CD14-positive monocyte (primary cell): ENCODE data around the gene MYL10. TPM values are rescaled to one million over a fixed set of nuclear protein-coding genes. Genes with fewer than 3 reads are reported as not detected.

Source experiments
- DNase-seq, 3 donors: peaks; one replicate each; pipeline ENCODE4 v3.0.0-alpha.2; 2011 to 2022
- H2AFZ ChIP-seq: 2 replicates; pipeline ENCODE4 v1.6.0; 2012; ENCODE audit warnings: mild to moderate bottlenecking, low read depth, low read length, inconsistent platforms; ENCODE audit not compliant: insufficient read depth, poor library complexity, severe bottlenecking
- H3K27ac ChIP-seq, 2 donors: 1 replicate in 1 of 2; 2 replicates in 1 of 2; pipeline ENCODE4 v1.5.1; 2012 to 2013; ENCODE audit warnings: low read length in 2 of 2, control low read depth in 1 of 2, inconsistent platforms in 1 of 2, low read depth in 1 of 2, mild to moderate bottlenecking in 1 of 2
- H3K27me3 ChIP-seq, 2 donors: one replicate each; pipeline versions ENCODE4 v1.6.0 to v1.6.1; 2011 to 2013; ENCODE audit warnings: low read length in 2 of 2; ENCODE audit not compliant: control insufficient read depth in 2 of 2, insufficient read depth in 2 of 2
- H3K36me3 ChIP-seq, 2 donors: replicated peaks in 1 of 2; 1 replicate in 1 of 2; 2 replicates in 1 of 2; pipeline versions ENCODE4 v1.5.1 to v1.6.1; 2012 to 2013; ENCODE audit warnings: low read length in 2 of 2, control low read depth in 1 of 2, inconsistent platforms in 1 of 2, mild to moderate bottlenecking in 1 of 2; ENCODE audit not compliant: insufficient read depth in 2 of 2, control insufficient read depth in 1 of 2
- H3K4me1 ChIP-seq, 2 donors: 1 replicate in 1 of 2; 2 replicates in 1 of 2; pipeline versions ENCODE4 v1.5.1 to v1.6.1; 2012 to 2013; ENCODE audit warnings: low read length in 2 of 2, control low read depth in 1 of 2, inconsistent platforms in 1 of 2, mild to moderate bottlenecking in 1 of 2, moderate library complexity in 1 of 2; ENCODE audit not compliant: insufficient read depth in 2 of 2, control insufficient read depth in 1 of 2
- H3K4me2 ChIP-seq: replicated peaks from 2 replicates; pipeline ENCODE3; 2012; ENCODE audit warnings: low read length, moderate library complexity, mild to moderate bottlenecking; ENCODE audit not compliant: poor library complexity, severe bottlenecking; ENCODE audit errors: extremely low read depth
- H3K4me3 ChIP-seq, 3 experiments: fragments of 200-600 bp in 1 of 3; sonication (generic) in 1 of 3; replicated peaks in 1 of 3; 1 replicate in 2 of 3; 2 replicates in 1 of 3; pipeline ENCODE4 v1.5.1; 2011 to 2013; ENCODE audit warnings: low read length in 3 of 3, mild to moderate bottlenecking in 3 of 3, control low read depth in 2 of 3, low read depth in 2 of 3, inconsistent platforms in 1 of 3, moderate library complexity in 1 of 3
- H3K79me2 ChIP-seq: 2 replicates; pipeline ENCODE4 v1.6.0; 2012; ENCODE audit warnings: mild to moderate bottlenecking, control low read depth, inconsistent platforms, low read length, moderate library complexity; ENCODE audit not compliant: insufficient read depth
- H3K9ac ChIP-seq: 2 replicates; pipeline ENCODE4 v1.6.0; 2017; ENCODE audit warnings: low read length, mild to moderate bottlenecking; ENCODE audit not compliant: insufficient read depth, poor library complexity, severe bottlenecking
- H3K9me3 ChIP-seq, 2 donors: replicated peaks in 1 of 2; 1 replicate in 1 of 2; 2 replicates in 1 of 2; pipeline versions ENCODE4 v1.5.1 to v1.6.1; 2012 to 2013; ENCODE audit warnings: low read length in 2 of 2, control low read depth in 1 of 2; ENCODE audit not compliant: control insufficient read depth in 1 of 2, insufficient read depth in 1 of 2
- H4K20me1 ChIP-seq: 2 replicates; pipeline ENCODE4 v1.6.0; 2012; ENCODE audit warnings: mild to moderate bottlenecking, low read length, control low read depth, moderate library complexity; ENCODE audit not compliant: insufficient read depth
- H3K27ac Mint-ChIP-seq, 7 donors: one replicate each; pipeline ENCODE4 v1.8.0; 2020; ENCODE audit warnings: mild to moderate bottlenecking in 7 of 7, mixed read lengths in 7 of 7, moderate library complexity in 6 of 7, inconsistent platforms in 2 of 7
- H3K27me3 Mint-ChIP-seq, 3 donors: one replicate each; pipeline ENCODE4 v1.8.0; 2021 to 2022; ENCODE audit warnings: low read depth in 3 of 3, mild to moderate bottlenecking in 3 of 3, mixed read lengths in 3 of 3, moderate library complexity in 3 of 3, inconsistent platforms in 1 of 3
- H3K36me3 Mint-ChIP-seq, 2 donors: one replicate each; pipeline ENCODE4 v1.8.0; 2020; ENCODE audit warnings: mixed read lengths in 2 of 2, inconsistent platforms in 1 of 2, mild to moderate bottlenecking in 1 of 2
- H3K4me1 Mint-ChIP-seq: one replicate; pipeline ENCODE4 v1.8.0; 2020; ENCODE audit warnings: mild to moderate bottlenecking, mixed read lengths
- H3K4me3 Mint-ChIP-seq, 2 donors: one replicate each; pipeline ENCODE4 v1.8.0; 2020; ENCODE audit warnings: mild to moderate bottlenecking in 2 of 2, mixed read lengths in 2 of 2, moderate library complexity in 1 of 2
- H3K9me3 Mint-ChIP-seq, 7 donors: one replicate each; pipeline ENCODE4 v1.8.0; 2020 to 2022; ENCODE audit warnings: mixed read lengths in 7 of 7, mild to moderate bottlenecking in 6 of 7, moderate library complexity in 6 of 7, inconsistent platforms in 2 of 7
- CTCF ChIP-seq: fragments of 200-600 bp; IDR thresholded peaks from one replicate; pipeline ENCODE4 v1.8.0; 2022; ENCODE audit warnings: antibody characterized with exemption, mild to moderate bottlenecking
- WGBS: methylation state at CpG from one replicate; pipeline ENCODE4 v1.1.5; 2013; ENCODE audit warnings: missing lambda C conversion rate; ENCODE audit not compliant: insufficient coverage; 5-methylcytosine and 5-hydroxymethylcytosine counted together
- intact Hi-C, 2 donors: fragments of 100-400 bp; cut with micrococcal nuclease; formaldehyde crosslinking; loops; one replicate each; pipeline versions ENCODE4 v1.15.0 to v1.15.1; 2023
- polyA plus RNA-seq, 3 donors: library from polyadenylated mRNA; depleted of rRNA in 1 of 3; unstranded in 2 of 3; stranded (reverse) in 1 of 3; fragments of 300-500 nt in 2 of 3; fragments of >200 nt in 1 of 3; fragmentation: Illumina TruSeq in 2 of 3; gene quantifications; 1 replicate in 2 of 3; 2 replicates in 1 of 3; pipeline ENCODE4 v1.2.3, GENCODE V29; 2012 to 2021

Gene MYL10
- polyA plus RNA-seq, 3 donors: not detected

- WGBS: 88% methylated on average over 14 of the region's 16 CpGs
- H3K27me3 Mint-ChIP-seq: peaks cover 0 to 4% (median 0%) of the 10 kb centered on the region in 3 donors
- no peaks in the 10 kb centered on the region for H3K79me2 ChIP-seq
- no peaks in the 10 kb centered on the region for H3K27me3 ChIP-seq
- H3K4me3 ChIP-seq: no peak overlapping the region
- no peaks in the 10 kb centered on the region for H3K4me1 Mint-ChIP-seq
- H3K36me3 Mint-ChIP-seq: no peaks in the 10 kb centered on the region
- H3K36me3 ChIP-seq: no peaks in the 10 kb centered on the region
- no peaks in the 10 kb centered on the region for H3K9me3 ChIP-seq
- TF ChIP-seq CTCF: no peak
- H3K27ac ChIP-seq: no peak overlapping the region
- no peak overlapping the region for H2AFZ ChIP-seq
- H3K4me3 Mint-ChIP-seq: no peak overlapping the region
- H3K4me1 ChIP-seq: no peaks in the 10 kb centered on the region
- no peaks in the 10 kb centered on the region for H3K9me3 Mint-ChIP-seq
- no peak for DNase-seq
- H3K4me2 ChIP-seq: no peak overlapping the region
- intact Hi-C loops: no loop called here
- no peak overlapping the region for H3K9ac ChIP-seq
- no peak overlapping the region for H3K27ac Mint-ChIP-seq
- H4K20me1 ChIP-seq: no peaks in the 10 kb centered on the region
Observed at GRCh38 chr7:101598986-101599771, 29.9 kb downstream of the MYL10 start.

- intact Hi-C loops: no loop called here
- peaks cover 0 to 1% (median 0%) of the 10 kb centered on the region in 3 donors for H3K27me3 Mint-ChIP-seq
- H3K4me1 Mint-ChIP-seq: no peaks in the 10 kb centered on the region
- TF ChIP-seq CTCF: no peak
- no peaks in the 10 kb centered on the region for H3K9me3 Mint-ChIP-seq
- no peak overlapping the region for H3K9ac ChIP-seq
- H3K36me3 Mint-ChIP-seq: no peaks in the 10 kb centered on the region
- H3K4me2 ChIP-seq: no peak overlapping the region
- no peaks in the 10 kb centered on the region for H3K4me1 ChIP-seq
- H3K4me3 Mint-ChIP-seq: no peak overlapping the region
- DNase-seq: no peak
- no peak overlapping the region for H3K4me3 ChIP-seq
- no peaks in the 10 kb centered on the region for H3K9me3 ChIP-seq
- H2AFZ ChIP-seq: no peak overlapping the region
- H3K27me3 ChIP-seq: no peaks in the 10 kb centered on the region
- no peaks in the 10 kb centered on the region for H3K36me3 ChIP-seq
- H3K27ac ChIP-seq: no peak overlapping the region
- H3K79me2 ChIP-seq: no peaks in the 10 kb centered on the region
- H4K20me1 ChIP-seq: no peaks in the 10 kb centered on the region
- WGBS: 95% methylated on average over 17 of the region's 18 CpGs
- H3K27ac Mint-ChIP-seq: no peak overlapping the region
Observed at GRCh38 chr7:101598422-101598985, 30.6 kb downstream of the MYL10 start.
